ENCODE data around the gene LECT2. TPM values are rescaled to one million over a fixed set of nuclear protein-coding genes. Genes with fewer than 3 reads are reported as not detected.

LECT2 gene
- total RNA-seq, 1 experiment from 2014 or later = not detected

DNA sequence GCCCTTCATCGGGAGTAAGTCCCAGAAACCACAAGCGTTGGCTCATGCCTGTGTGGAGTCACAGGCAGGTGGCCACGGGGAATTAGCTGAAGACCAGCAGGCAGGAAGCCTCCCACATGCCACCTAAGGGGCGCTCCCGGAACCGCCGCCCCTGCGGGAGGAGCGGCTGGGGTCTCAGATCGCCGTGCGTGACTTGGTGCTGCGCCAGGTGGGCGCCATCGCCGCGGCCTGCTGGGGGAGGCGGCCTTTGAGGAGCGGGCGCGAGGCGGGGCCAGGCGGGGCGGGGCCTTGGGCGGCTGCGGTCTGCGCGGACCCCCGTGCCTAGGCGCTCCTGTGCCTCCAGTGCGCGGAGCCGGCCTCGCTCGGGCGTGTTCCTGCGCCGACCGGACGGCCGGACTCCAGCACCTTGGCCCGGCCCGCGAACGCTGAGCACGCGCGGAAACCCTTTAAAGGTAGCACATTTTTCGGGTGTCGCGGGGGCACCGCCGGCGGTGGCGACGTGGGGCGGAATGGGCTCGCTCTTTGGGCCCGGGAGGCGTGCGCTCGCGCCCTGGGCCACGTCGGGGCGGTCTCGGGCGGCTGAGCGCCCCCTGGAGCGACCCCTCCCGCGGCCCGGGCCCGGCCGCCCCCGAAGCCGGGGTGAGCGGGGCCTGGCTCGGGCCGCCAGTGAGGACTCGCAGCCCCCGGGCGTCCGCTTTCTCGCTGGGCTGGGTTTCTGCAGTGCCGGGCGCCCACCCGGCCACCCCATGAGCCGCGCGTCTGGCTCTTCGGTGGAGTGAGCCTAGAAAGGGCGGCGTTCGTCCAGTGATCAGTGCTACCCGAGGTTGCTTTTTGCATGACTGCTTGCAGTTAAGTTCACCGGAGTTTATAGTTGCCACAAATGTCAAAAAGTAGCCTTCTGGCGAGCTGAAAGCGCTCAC, 24.5 kb downstream of the LECT2 start:
- no peak overlapping the region for H3K4me2 ChIP-seq (ENCODE audit: low read length)
- DNase-seq (ENCODE audit: low read depth, low spot score) = no peak
- POLR2A ChIA-PET = no interaction called here
- no TSS peak for BruUV-seq (replicated peaks)
- intact Hi-C loops (cut with micrococcal nuclease) = no loop called here
- ATAC-seq = no peak
- H2AFZ ChIP-seq (ENCODE audit: low read depth, low read length, poor library complexity, severe bottlenecking) = no peak overlapping the region
- H3K4me3 ChIP-seq (replicated peaks in 1 of 2; ENCODE audit: low read depth in 1 of 2, low read length in 2 of 2) = no peak overlapping the region
- no peaks in the 10 kb centered on the region for H3K4me1 ChIP-seq (ENCODE audit: control insufficient read depth in 1 of 2, insufficient read depth in 2 of 2, low read length in 2 of 2)
- H3K27me3 ChIP-seq (ENCODE audit: insufficient read depth, low read length) = peaks cover 48% of the 10 kb centered on the region
- TF ChIP-seq, protein P1, sequence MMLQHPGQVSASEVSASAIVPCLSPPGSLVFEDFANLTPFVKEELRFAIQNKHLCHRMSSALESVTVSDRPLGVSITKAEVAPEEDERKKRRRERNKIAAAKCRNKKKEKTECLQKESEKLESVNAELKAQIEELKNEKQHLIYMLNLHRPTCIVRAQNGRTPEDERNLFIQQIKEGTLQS (IDR thresholded peaks at IDR 0.05) = no peak
- TF ChIP-seq ZFX (IDR thresholded peaks at IDR 0.05) (no peak), SIN3A (IDR thresholded peaks at IDR 0.05; ENCODE audit: low read depth) (no peak), POLR2AphosphoS5 (IDR thresholded peaks at IDR 0.05; ENCODE audit: low read depth, low read length) (no peak)
- TF ChIP-seq, protein P2, sequence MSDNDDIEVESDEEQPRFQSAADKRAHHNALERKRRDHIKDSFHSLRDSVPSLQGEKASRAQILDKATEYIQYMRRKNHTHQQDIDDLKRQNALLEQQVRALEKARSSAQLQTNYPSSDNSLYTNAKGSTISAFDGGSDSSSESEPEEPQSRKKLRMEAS (IDR thresholded peaks at IDR 0.05) = no peak
- no peaks in the 10 kb centered on the region for H3K36me3 ChIP-seq (ENCODE audit: control insufficient read depth in 1 of 2, insufficient read depth in 2 of 2, low read length in 2 of 2)
- CTCF ChIA-PET = no interaction called here
- H3K9ac ChIP-seq (ENCODE audit: low read length) = no peak overlapping the region
- H3K79me2 ChIP-seq (ENCODE audit: insufficient read depth, low read length) = no peaks in the 10 kb centered on the region
- no peaks in the 10 kb centered on the region for H4K20me1 ChIP-seq (ENCODE audit: insufficient read depth)
- no peaks in the 10 kb centered on the region for H3K9me3 ChIP-seq (ENCODE audit: control insufficient read depth in 1 of 2, insufficient read depth in 1 of 2, low read depth in 1 of 2, low read length in 2 of 2)
- H3K27ac ChIP-seq (ENCODE audit: low read depth, low read length) = no peak overlapping the region
- no peaks in the 10 kb centered on the region for H3K9me2 ChIP-seq (ENCODE audit: insufficient read depth)
- RAD21 ChIA-PET (ENCODE audit: low non-redundant PET in 1 of 2, low total read pairs in 2 of 2, uncharacterized antibody in 2 of 2, unreplicated experiment in 2 of 2) = no interaction called here

DNA sequence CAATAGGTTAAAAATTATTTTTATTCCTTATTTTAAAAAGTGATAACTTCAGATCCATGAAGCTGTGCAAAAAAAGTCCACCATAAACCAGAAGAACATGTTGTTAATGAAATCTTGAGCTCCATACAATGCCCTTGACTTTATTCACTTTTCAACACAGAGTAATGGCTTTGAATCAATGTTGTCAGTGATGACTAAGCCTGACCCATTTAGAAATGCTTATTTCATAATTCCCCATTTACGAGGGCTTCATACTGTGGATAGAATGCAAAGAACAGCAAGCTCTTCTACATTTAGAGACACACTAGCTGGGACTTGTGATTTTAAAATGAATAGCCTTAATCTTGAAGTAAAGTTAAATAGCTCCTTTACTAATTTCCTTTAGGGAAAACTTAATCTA, 33.4 kb downstream of the LECT2 start:
- Histone ChIP-seq H3K9ac (ENCODE audit: low read length) (no peak overlapping the region), H3K4me2 (ENCODE audit: low read length) (no peak overlapping the region), H3K9me3 (ENCODE audit: control insufficient read depth in 1 of 2, insufficient read depth in 1 of 2, low read depth in 1 of 2, low read length in 2 of 2) (no peaks in the 10 kb centered on the region), H3K79me2 (ENCODE audit: insufficient read depth, low read length) (no peaks in the 10 kb centered on the region), H3K9me2 (ENCODE audit: insufficient read depth) (no peaks in the 10 kb centered on the region), H4K20me1 (ENCODE audit: insufficient read depth) (no peaks in the 10 kb centered on the region), H3K4me1 (ENCODE audit: control insufficient read depth in 1 of 2, insufficient read depth in 2 of 2, low read length in 2 of 2) (no peaks in the 10 kb centered on the region), H3K4me3 (replicated peaks in 1 of 2; ENCODE audit: low read depth in 1 of 2, low read length in 2 of 2) (no peak overlapping the region), H2AFZ (ENCODE audit: low read depth, low read length, poor library complexity, severe bottlenecking) (no peak overlapping the region), H3K27ac (ENCODE audit: low read depth, low read length) (no peak overlapping the region), H3K36me3 (ENCODE audit: control insufficient read depth in 1 of 2, insufficient read depth in 2 of 2, low read length in 2 of 2) (no peaks in the 10 kb centered on the region), H3K27me3 (ENCODE audit: insufficient read depth, low read length) (peaks cover 92% of the 10 kb centered on the region)
- ChIA-PET RAD21 (ENCODE audit: low non-redundant PET in 1 of 2, low total read pairs in 2 of 2, uncharacterized antibody in 2 of 2, unreplicated experiment in 2 of 2) (no interaction called here), POLR2A (no interaction called here), CTCF (no interaction called here)
- intact Hi-C loops (cut with micrococcal nuclease) = no loop called here
- TF ChIP-seq, protein P3, sequence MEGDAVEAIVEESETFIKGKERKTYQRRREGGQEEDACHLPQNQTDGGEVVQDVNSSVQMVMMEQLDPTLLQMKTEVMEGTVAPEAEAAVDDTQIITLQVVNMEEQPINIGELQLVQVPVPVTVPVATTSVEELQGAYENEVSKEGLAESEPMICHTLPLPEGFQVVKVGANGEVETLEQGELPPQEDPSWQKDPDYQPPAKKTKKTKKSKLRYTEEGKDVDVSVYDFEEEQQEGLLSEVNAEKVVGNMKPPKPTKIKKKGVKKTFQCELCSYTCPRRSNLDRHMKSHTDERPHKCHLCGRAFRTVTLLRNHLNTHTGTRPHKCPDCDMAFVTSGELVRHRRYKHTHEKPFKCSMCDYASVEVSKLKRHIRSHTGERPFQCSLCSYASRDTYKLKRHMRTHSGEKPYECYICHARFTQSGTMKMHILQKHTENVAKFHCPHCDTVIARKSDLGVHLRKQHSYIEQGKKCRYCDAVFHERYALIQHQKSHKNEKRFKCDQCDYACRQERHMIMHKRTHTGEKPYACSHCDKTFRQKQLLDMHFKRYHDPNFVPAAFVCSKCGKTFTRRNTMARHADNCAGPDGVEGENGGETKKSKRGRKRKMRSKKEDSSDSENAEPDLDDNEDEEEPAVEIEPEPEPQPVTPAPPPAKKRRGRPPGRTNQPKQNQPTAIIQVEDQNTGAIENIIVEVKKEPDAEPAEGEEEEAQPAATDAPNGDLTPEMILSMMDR (IDR thresholded peaks at IDR 0.05 in 2 of 3, conservative IDR thresholded peaks at IDR 0.05 in 1 of 3; ENCODE audit: borderline replicate concordance in 1 of 3, insufficient read depth in 1 of 3, low read depth in 2 of 3, low read length in 2 of 3) = no peak
- TF ChIP-seq RAD21 (IDR thresholded peaks at IDR 0.05; ENCODE audit: low read depth) = no peak
- no TSS peak for BruUV-seq (replicated peaks)
- ATAC-seq (no peak), DNase-seq (ENCODE audit: low read depth, low spot score) (no peak)

Measured in HCT116 (cell line).